ENCODE data around the gene CCDC107. TPM values are rescaled to one million over a fixed set of nuclear protein-coding genes. Genes with fewer than 3 reads are reported as not detected.

The CCDC107 gene
- total RNA-seq, 1 experiment from 2014 or later, result 19.6 TPM

Other genes with a start within 250 kb of the CCDC107 start
- 6.1 and 8.2 TPM in 2 replicates for gene RUSC2, start 168.2 kb upstream of the CCDC107 start, total RNA-seq (2014; rRNA removed; shearing (Covaris generic); ENCODE audit: low replicate concordance)
- gene TESK1, start 53.0 kb upstream of the CCDC107 start, total RNA-seq (2014; rRNA removed; shearing (Covaris generic); ENCODE audit: low replicate concordance), result 2.9 and 3.0 TPM in 2 replicates
- gene CD72, start 39.9 kb upstream of the CCDC107 start, total RNA-seq (2014; rRNA removed; shearing (Covaris generic); ENCODE audit: low replicate concordance), result 0.12 and 0.68 TPM in 2 replicates
- not detected in 2 replicates for gene SIT1, start 7.4 kb upstream of the CCDC107 start, total RNA-seq (2014; rRNA removed; shearing (Covaris generic); ENCODE audit: low replicate concordance)
- 4,579 and 6,436 TPM in 2 replicates for gene RMRP, start 273 bp upstream of the CCDC107 start, total RNA-seq (2014; rRNA removed; shearing (Covaris generic); ENCODE audit: low replicate concordance)
- gene ARHGEF39, start 6.9 kb downstream of the CCDC107 start, total RNA-seq (2014; rRNA removed; shearing (Covaris generic); ENCODE audit: low replicate concordance), result 7.8 and 10.4 TPM in 2 replicates
- 0.30 and 11.6 TPM in 2 replicates for gene CA9, start 15.6 kb downstream of the CCDC107 start, total RNA-seq (2014; rRNA removed; shearing (Covaris generic); ENCODE audit: low replicate concordance)
- 2.4 and 7.8 TPM in 2 replicates for gene TPM2, start 31.6 kb downstream of the CCDC107 start, total RNA-seq (2014; rRNA removed; shearing (Covaris generic); ENCODE audit: low replicate concordance)
- 106 and 122 TPM in 2 replicates for gene TLN1, start 73.9 kb downstream of the CCDC107 start, total RNA-seq (2014; rRNA removed; shearing (Covaris generic); ENCODE audit: low replicate concordance)
- 53.3 and 55.1 TPM in 2 replicates for gene CREB3, start 74.4 kb downstream of the CCDC107 start, total RNA-seq (2014; rRNA removed; shearing (Covaris generic); ENCODE audit: low replicate concordance)
- gene GBA2, start 90.9 kb downstream of the CCDC107 start, total RNA-seq (2014; rRNA removed; shearing (Covaris generic); ENCODE audit: low replicate concordance), result 17.7 and 24.7 TPM in 2 replicates
- 5.7 and 7.4 TPM in 2 replicates for gene RGP1, start 91.0 kb downstream of the CCDC107 start, total RNA-seq (2014; rRNA removed; shearing (Covaris generic); ENCODE audit: low replicate concordance)
- gene MSMP, start 96.0 kb downstream of the CCDC107 start, total RNA-seq (2014; rRNA removed; shearing (Covaris generic); ENCODE audit: low replicate concordance), result not detected in 2 replicates
- gene NPR2, start 133.3 kb downstream of the CCDC107 start, total RNA-seq (2014; rRNA removed; shearing (Covaris generic); ENCODE audit: low replicate concordance), result 2.0 TPM in 1 of 2 replicates, not detected in the other
- 0.24 TPM in 1 of 2 replicates, not detected in the other for gene SPAG8, start 154.0 kb downstream of the CCDC107 start, total RNA-seq (2014; rRNA removed; shearing (Covaris generic); ENCODE audit: low replicate concordance)
- gene HINT2, start 156.8 kb downstream of the CCDC107 start, total RNA-seq (2014; rRNA removed; shearing (Covaris generic); ENCODE audit: low replicate concordance), result 21.5 and 75.0 TPM in 2 replicates
- gene FAM221B, start 170.4 kb downstream of the CCDC107 start, total RNA-seq (2014; rRNA removed; shearing (Covaris generic); ENCODE audit: low replicate concordance), result not detected in 2 replicates
- gene TMEM8B, start 170.9 kb downstream of the CCDC107 start, total RNA-seq (2014; rRNA removed; shearing (Covaris generic); ENCODE audit: low replicate concordance), result 0.38 and 1.5 TPM in 2 replicates
- not detected in 2 replicates for gene OR13J1, start 212.1 kb downstream of the CCDC107 start, total RNA-seq (2014; rRNA removed; shearing (Covaris generic); ENCODE audit: low replicate concordance)
- gene HRCT1, start 247.9 kb downstream of the CCDC107 start, total RNA-seq (2014; rRNA removed; shearing (Covaris generic); ENCODE audit: low replicate concordance), result 26.7 and 36.7 TPM in 2 replicates

Measured in Caki2 (cell line).